K562 (cell line): ENCODE measurements around the gene RNF26. TPM values are rescaled to one million over a fixed set of nuclear protein-coding genes. Genes with fewer than 3 reads are reported as not detected.
A peak's percentile ranks its signal among the peaks of the same experiment; 100 is the strongest.

Experiments used
- ETV1 ChIP-seq: fragments of 450-650 bp; conservative IDR thresholded peaks from 2 replicates; pipeline ENCODE4 v1.6.1; 2016; ENCODE audit warnings: missing genetic modification characterization, control low read depth, low read depth, missing compliant biosample characterization
- GTF2A2 ChIP-seq: IDR thresholded peaks from 2 replicates; pipeline ENCODE4 v1.6.1; 2016; ENCODE audit warnings: mild to moderate bottlenecking, missing genetic modification characterization, missing compliant biosample characterization
- HINFP ChIP-seq: fragments of 450-650 bp; conservative IDR thresholded peaks from 2 replicates; pipeline ENCODE4 v1.6.1; 2016; ENCODE audit warnings: missing genetic modification characterization, low read depth, mild to moderate bottlenecking, control low read depth, missing compliant biosample characterization
- MEIS2 ChIP-seq: fragments of 450-650 bp; IDR thresholded peaks from 2 replicates; pipeline ENCODE4 v1.6.1; 2014; ENCODE audit warnings: mild to moderate bottlenecking; ENCODE audit not compliant: partially characterized antibody
- NCOA6 ChIP-seq: fragments of 450-650 bp; IDR thresholded peaks from 2 replicates; pipeline ENCODE4 v1.6.1; 2017; ENCODE audit warnings: mild to moderate bottlenecking
- PBX2 ChIP-seq, 2 experiments: IDR thresholded peaks in 1 of 2; conservative IDR thresholded peaks in 1 of 2; 2 replicates each; pipeline ENCODE4 v1.6.1; 2016; ENCODE audit warnings: low read depth in 2 of 2, mild to moderate bottlenecking in 1 of 2, missing compliant biosample characterization in 1 of 2, missing genetic modification characterization in 1 of 2, moderate library complexity in 1 of 2
- PYGO2 ChIP-seq: fragments of 450-650 bp; IDR thresholded peaks from 2 replicates; pipeline ENCODE4 v1.6.1; 2016; ENCODE audit warnings: mild to moderate bottlenecking, missing genetic modification characterization, moderate library complexity, missing compliant biosample characterization
- ZNF23 ChIP-seq: fragments of 250-450 bp; sonication (Bioruptor Pico); IDR thresholded peaks from 2 replicates; pipeline ENCODE4 v1.4.0; 2020; ENCODE audit warnings: mild to moderate bottlenecking
- ZNF740 ChIP-seq, 3 experiments: fragments of 200-800 bp in 1 of 3; sonication (Bioruptor generic) in 1 of 3; sonication (generic) in 1 of 3; formaldehyde crosslinking in 1 of 3; IDR thresholded peaks; 2 replicates each; pipeline versions ENCODE4 v1.6.1 to v1.8.0; 2016 to 2022; ENCODE audit warnings: mild to moderate bottlenecking in 2 of 3, missing compliant biosample characterization in 2 of 3, missing genetic modification characterization in 2 of 3, missing genetic modification reagents in 1 of 3
- polyA plus RNA-seq, 8 experiments: library from polyadenylated mRNA; depleted of rRNA in 4 of 8; stranded (reverse) in 5 of 8; unstranded in 3 of 8; fragments of >200 nt; fragmentation: Nextera tagmentation in 2 of 8; fragmentation: Illumina TruSeq in 1 of 8; extraction: Ambion mirVana in 2 of 8; extraction: Trizol in 1 of 8; gene quantifications; 2 replicates each; pipeline versions ENCODE4 v1.2.1 to v1.2.3, GENCODE V29; 2011 to 2014; ENCODE audit warnings: inconsistent platforms in 1 of 8, missing spikeins in 1 of 8
- total RNA-seq, 7 experiments: library from RNA; depleted of rRNA in 6 of 7; stranded (reverse); fragments of >200 nt in 6 of 7; fragmentation: Illumina TruSeq in 2 of 7; extraction: Trizol in 2 of 7; gene quantifications; 2 replicates each; pipeline versions ENCODE4 v1.2.1 to v1.2.3, GENCODE V29; 2011 to 2021; ENCODE audit warnings: low replicate concordance in 1 of 7

The RNF26 gene
- total and polyA plus RNA-seq, 9 of the 15 experiments (the other 6 are each of a cell fraction or from before 2014, with no cell fraction given) = 5.3 to 53.6 (median 12.7) TPM

- no peak for TF ChIP-seq GTF2A2
- TF ChIP-seq HINFP (tag) = peak; percentile 83
- TF ChIP-seq PYGO2 (tag) = no peak
- no peak for TF ChIP-seq NCOA6
- TF ChIP-seq ZNF23 (CRISPR knock-in tag) = no peak
- TF ChIP-seq MEIS2 = no peak
- TF ChIP-seq PBX2 (CRISPR knock-in tag; IDR thresholded peaks at IDR 0.05; ENCODE audit: low read depth) = no peak
- TF ChIP-seq PBX2 (tag; conservative IDR thresholded peaks at IDR 0.05; ENCODE audit: low read depth) = no peak
- TF ChIP-seq ETV1 = no peak
- TF ChIP-seq ZNF740 (CRISPR knock-in tag; IDR thresholded peaks at IDR 0.05) = peak; percentile 16; the same call in 1 of the 2 replicates
- TF ChIP-seq ZNF740 (tag; IDR thresholded peaks at IDR 0.05) = no peak
Observed at GRCh38 chr11:119338965-119339588, 4.8 kb downstream of the RNF26 start (continued).
